ENCODE results near the gene VDR.

- TF ChIP-seq ZNF274 (IDR thresholded peaks at IDR 0.05; ENCODE audit: low read depth, low read length) (no peak), YY1 (IDR thresholded peaks at IDR 0.05; ENCODE audit: insufficient read depth, insufficient read length) (no peak), SUZ12 (IDR thresholded peaks at IDR 0.05; ENCODE audit: extremely low read depth, insufficient read depth, insufficient read length) (no peak)
Observed at GRCh38 chr12:47862881-47863280, 41.9 kb downstream of the VDR start.

Data from NT2/D1 (cell line).